Ovary (tissue), 3 donors: Measurements from ENCODE around the gene COX7A1.

Experiments used
- EP300 ChIP-seq: sonication (generic); formaldehyde crosslinking; IDR thresholded peaks from one replicate; pipeline ENCODE4 v1.6.1; 2017; ENCODE audit warnings: antibody characterized with exemption
- POLR2A ChIP-seq: fragments of 450-650 bp; IDR thresholded peaks from one replicate; pipeline ENCODE4 v1.6.1; 2017; ENCODE audit warnings: antibody characterized with exemption, mild to moderate bottlenecking, moderate library complexity
- TF ChIP-seq, protein P1 (sequence below), 3 donors: fragments of 450-650 bp in 2 of 3; fragments of 200-600 bp in 1 of 3; IDR thresholded peaks; one replicate each; pipeline versions ENCODE4 v1.5.1 to v1.8.0; 2016 to 2022; ENCODE audit warnings: antibody characterized with exemption in 3 of 3, mild to moderate bottlenecking in 1 of 3
- donor health status: DM: no; HTN: no; CAD: no.

DNA sequence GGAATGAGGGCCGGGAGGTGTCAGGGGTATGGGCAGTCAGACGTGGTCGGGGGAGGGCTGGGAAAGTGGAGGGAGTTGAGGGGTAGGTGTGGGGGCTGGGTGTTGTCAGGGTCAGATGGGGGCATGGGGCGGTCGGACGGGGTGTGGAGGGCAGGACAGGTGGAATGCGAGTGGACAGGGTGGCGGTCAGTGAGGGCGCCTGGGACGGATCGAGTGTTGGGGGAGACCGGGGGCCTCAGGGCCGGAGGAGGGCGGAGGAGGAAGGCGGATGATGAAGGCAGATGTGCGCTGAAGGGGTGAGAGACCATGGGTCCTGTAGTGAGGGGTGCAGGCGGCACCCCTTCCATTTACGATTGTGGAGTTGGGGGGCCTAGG lies 31.3 kb downstream of the COX7A1 start:
- TF ChIP-seq, protein P1, sequence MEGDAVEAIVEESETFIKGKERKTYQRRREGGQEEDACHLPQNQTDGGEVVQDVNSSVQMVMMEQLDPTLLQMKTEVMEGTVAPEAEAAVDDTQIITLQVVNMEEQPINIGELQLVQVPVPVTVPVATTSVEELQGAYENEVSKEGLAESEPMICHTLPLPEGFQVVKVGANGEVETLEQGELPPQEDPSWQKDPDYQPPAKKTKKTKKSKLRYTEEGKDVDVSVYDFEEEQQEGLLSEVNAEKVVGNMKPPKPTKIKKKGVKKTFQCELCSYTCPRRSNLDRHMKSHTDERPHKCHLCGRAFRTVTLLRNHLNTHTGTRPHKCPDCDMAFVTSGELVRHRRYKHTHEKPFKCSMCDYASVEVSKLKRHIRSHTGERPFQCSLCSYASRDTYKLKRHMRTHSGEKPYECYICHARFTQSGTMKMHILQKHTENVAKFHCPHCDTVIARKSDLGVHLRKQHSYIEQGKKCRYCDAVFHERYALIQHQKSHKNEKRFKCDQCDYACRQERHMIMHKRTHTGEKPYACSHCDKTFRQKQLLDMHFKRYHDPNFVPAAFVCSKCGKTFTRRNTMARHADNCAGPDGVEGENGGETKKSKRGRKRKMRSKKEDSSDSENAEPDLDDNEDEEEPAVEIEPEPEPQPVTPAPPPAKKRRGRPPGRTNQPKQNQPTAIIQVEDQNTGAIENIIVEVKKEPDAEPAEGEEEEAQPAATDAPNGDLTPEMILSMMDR (IDR thresholded peaks at IDR 0.05): no peak
- TF ChIP-seq POLR2A (no peak), EP300 (no peak)
